ENCODE results near the gene MRPL24.

- TF ChIP-seq CTCF (IDR thresholded peaks at IDR 0.05) = no peak
- TF ChIP-seq POLR2A (IDR thresholded peaks at IDR 0.05) = peak in 1 of 2 donors; percentile 29
- TF ChIP-seq POLR2AphosphoS5 (IDR thresholded peaks at IDR 0.05) = peak; percentile 78
- no peak for TF ChIP-seq EP300 (IDR thresholded peaks at IDR 0.05)
Observed at GRCh38 chr1:156767101-156767878, 26.4 kb upstream of the MRPL24 start, which contains the start of gene PRCC.
